WTC11 (cell line): ENCODE data around the gene PKP4. TPM values are rescaled to one million over a fixed set of nuclear protein-coding genes. Genes with fewer than 3 reads are reported as not detected.

Experiments
- ATAC-seq: fragments of 200-7000 bp; cut with Tn5 transposase; 2 replicates; pipeline ENCODE4 v1.10.0; 2021; ENCODE audit warnings: mild to moderate bottlenecking, moderate library complexity
- CTCF ChIA-PET: fragments of 300-600 bp; sonication (Branson Sonifier 250); formaldehyde crosslinking; loops from one replicate; lab custom pipeline; 2021; ENCODE audit warnings: antibody characterized with exemption; lab: Charles Lee
- POLR2A ChIA-PET: fragments of 350-600 bp; sonication (Branson Sonifier 250); formaldehyde crosslinking; loops from one replicate; lab custom pipeline; 2021; ENCODE audit warnings: antibody characterized with exemption; lab: Charles Lee
- DNase-seq: peaks from one replicate; pipeline ENCODE4 v3.0.0; 2021; ENCODE audit warnings: low spot score
- H3K27ac Mint-ChIP-seq: 2 replicates; pipeline ENCODE4 v1.8.0; 2021; ENCODE audit warnings: mixed read lengths
- H3K27me3 Mint-ChIP-seq: 2 replicates; pipeline ENCODE4 v1.8.0; 2021; ENCODE audit warnings: low read depth, mild to moderate bottlenecking, moderate library complexity, mixed read lengths
- H3K36me3 Mint-ChIP-seq: 2 replicates; pipeline ENCODE4 v1.8.0; 2021; ENCODE audit warnings: mixed read lengths
- H3K4me1 Mint-ChIP-seq: 2 replicates; pipeline ENCODE4 v1.8.0; 2022; ENCODE audit warnings: mixed read lengths
- H3K4me3 Mint-ChIP-seq: 2 replicates; pipeline ENCODE4 v1.8.0; 2021; ENCODE audit warnings: mild to moderate bottlenecking, moderate library complexity, mixed read lengths
- H3K9me3 Mint-ChIP-seq: 2 replicates; pipeline ENCODE4 v1.8.0; 2021; ENCODE audit warnings: mixed read lengths
- AFF4 ChIP-seq: sonication (generic); formaldehyde crosslinking; IDR thresholded peaks from 2 replicates; pipeline ENCODE4 v1.8.1; 2023; ENCODE audit warnings: mild to moderate bottlenecking, missing genetic modification reagents, borderline replicate concordance
- ATF3 ChIP-seq: sonication (generic); formaldehyde crosslinking; conservative IDR thresholded peaks from 2 replicates; pipeline ENCODE4 v1.8.1; 2022; ENCODE audit warnings: mild to moderate bottlenecking, missing genetic modification reagents
- CBFB ChIP-seq: sonication (generic); formaldehyde crosslinking; IDR thresholded peaks from 2 replicates; pipeline ENCODE4 v1.8.1; 2022; ENCODE audit warnings: mild to moderate bottlenecking, low read depth, missing genetic modification reagents
- CREM ChIP-seq: sonication (generic); formaldehyde crosslinking; IDR thresholded peaks from 2 replicates; pipeline ENCODE4 v1.8.1; 2022; ENCODE audit warnings: mild to moderate bottlenecking, missing genetic modification reagents, moderate library complexity
- EMX1 ChIP-seq: fragments of 250-450 bp; sonication (Bioruptor Pico); IDR thresholded peaks from 2 replicates; pipeline ENCODE4 v1.8.0; 2021; ENCODE audit warnings: mild to moderate bottlenecking
- HMGA2 ChIP-seq: fragments of 250-450 bp; sonication (Bioruptor Pico); IDR thresholded peaks from 2 replicates; pipeline ENCODE4 v1.4.0; 2021; ENCODE audit warnings: mild to moderate bottlenecking, moderate library complexity
- IRF1 ChIP-seq: sonication (generic); formaldehyde crosslinking; IDR thresholded peaks from 2 replicates; pipeline ENCODE4 v1.8.0; 2023; ENCODE audit warnings: missing genetic modification reagents
- IRF2 ChIP-seq: sonication (generic); formaldehyde crosslinking; IDR thresholded peaks from 2 replicates; pipeline ENCODE4 v1.8.0; 2022; ENCODE audit warnings: low read depth, missing genetic modification reagents, borderline replicate concordance
- NFE2L1 ChIP-seq: sonication (generic); formaldehyde crosslinking; IDR thresholded peaks from 2 replicates; pipeline ENCODE4 v1.8.1; 2023; ENCODE audit warnings: missing genetic modification reagents
- PRRX2 ChIP-seq: fragments of 250-450 bp; sonication (Bioruptor Pico); IDR thresholded peaks from 2 replicates; pipeline ENCODE4 v1.8.0; 2021; ENCODE audit warnings: mild to moderate bottlenecking
- TEAD1 ChIP-seq: sonication (generic); formaldehyde crosslinking; IDR thresholded peaks from 2 replicates; pipeline ENCODE4 v1.8.0; 2022; ENCODE audit warnings: mild to moderate bottlenecking, missing genetic modification reagents
- TP53 ChIP-seq: sonication (generic); formaldehyde crosslinking; IDR thresholded peaks from 2 replicates; pipeline ENCODE4 v1.8.1; 2023; ENCODE audit warnings: mild to moderate bottlenecking, missing genetic modification reagents
- ZBTB21 ChIP-seq: sonication (generic); formaldehyde crosslinking; IDR thresholded peaks from 2 replicates; pipeline ENCODE4 v1.8.1; 2023; ENCODE audit warnings: mild to moderate bottlenecking, missing genetic modification reagents, borderline replicate concordance
- ZNF317 ChIP-seq: sonication (generic); formaldehyde crosslinking; IDR thresholded peaks from 2 replicates; pipeline ENCODE4 v1.8.1; 2023; ENCODE audit warnings: low read depth, mild to moderate bottlenecking, moderate library complexity, missing genetic modification reagents, borderline replicate concordance
- total RNA-seq: library from RNA; stranded (reverse); gene quantifications from 3 replicates; pipeline ENCODE4 v1.2.3, GENCODE V29; 2021
- TF ChIP-seq, protein P1 (sequence below): sonication (generic); formaldehyde crosslinking; IDR thresholded peaks from 2 replicates; pipeline ENCODE4 v1.8.1; 2022; ENCODE audit warnings: mild to moderate bottlenecking, missing genetic modification reagents, moderate library complexity, borderline replicate concordance
- TF ChIP-seq, protein P2 (sequence below): sonication (generic); formaldehyde crosslinking; IDR thresholded peaks from 2 replicates; pipeline ENCODE4 v1.8.1; 2022; ENCODE audit warnings: mild to moderate bottlenecking, moderate library complexity, missing genetic modification reagents
- TF ChIP-seq, protein P3 (sequence below): sonication (generic); formaldehyde crosslinking; IDR thresholded peaks from 2 replicates; pipeline ENCODE4 v1.8.1; 2022; ENCODE audit warnings: missing genetic modification reagents, borderline replicate concordance
- TF ChIP-seq, protein P4 (sequence below): fragments of 250-450 bp; sonication (Bioruptor Pico); IDR thresholded peaks from 2 replicates; pipeline ENCODE4 v2.1.2; 2022; ENCODE audit warnings: mild to moderate bottlenecking, moderate library complexity
- TF ChIP-seq, protein P5 (sequence below): fragments of 250-450 bp; sonication (Bioruptor Pico); IDR thresholded peaks from 2 replicates; pipeline ENCODE4 v1.9.0; 2021; ENCODE audit warnings: mild to moderate bottlenecking, borderline replicate concordance

Gene PKP4
- total RNA-seq, 1 experiment from 2014 or later = 78.9 TPM

- TF ChIP-seq AFF4 (CRISPR knock-in tag) (no peak), ZBTB21 (CRISPR knock-in tag) (no peak), NFE2L1 (CRISPR knock-in tag) (no peak), ATF3 (no peak), CREM (CRISPR knock-in tag) (no peak), HMGA2 (CRISPR knock-in tag) (no peak), IRF2 (CRISPR knock-in tag) (no peak), TP53 (CRISPR knock-in tag) (no peak), EMX1 (no peak)
- TF ChIP-seq, protein P1, sequence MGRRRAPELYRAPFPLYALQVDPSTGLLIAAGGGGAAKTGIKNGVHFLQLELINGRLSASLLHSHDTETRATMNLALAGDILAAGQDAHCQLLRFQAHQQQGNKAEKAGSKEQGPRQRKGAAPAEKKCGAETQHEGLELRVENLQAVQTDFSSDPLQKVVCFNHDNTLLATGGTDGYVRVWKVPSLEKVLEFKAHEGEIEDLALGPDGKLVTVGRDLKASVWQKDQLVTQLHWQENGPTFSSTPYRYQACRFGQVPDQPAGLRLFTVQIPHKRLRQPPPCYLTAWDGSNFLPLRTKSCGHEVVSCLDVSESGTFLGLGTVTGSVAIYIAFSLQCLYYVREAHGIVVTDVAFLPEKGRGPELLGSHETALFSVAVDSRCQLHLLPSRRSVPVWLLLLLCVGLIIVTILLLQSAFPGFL (CRISPR knock-in tag) = no peak
- TF ChIP-seq, protein P2, sequence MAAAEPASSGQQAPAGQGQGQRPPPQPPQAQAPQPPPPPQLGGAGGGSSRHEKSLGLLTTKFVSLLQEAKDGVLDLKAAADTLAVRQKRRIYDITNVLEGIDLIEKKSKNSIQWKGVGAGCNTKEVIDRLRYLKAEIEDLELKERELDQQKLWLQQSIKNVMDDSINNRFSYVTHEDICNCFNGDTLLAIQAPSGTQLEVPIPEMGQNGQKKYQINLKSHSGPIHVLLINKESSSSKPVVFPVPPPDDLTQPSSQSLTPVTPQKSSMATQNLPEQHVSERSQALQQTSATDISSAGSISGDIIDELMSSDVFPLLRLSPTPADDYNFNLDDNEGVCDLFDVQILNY = no peak
- TF ChIP-seq, protein P3, sequence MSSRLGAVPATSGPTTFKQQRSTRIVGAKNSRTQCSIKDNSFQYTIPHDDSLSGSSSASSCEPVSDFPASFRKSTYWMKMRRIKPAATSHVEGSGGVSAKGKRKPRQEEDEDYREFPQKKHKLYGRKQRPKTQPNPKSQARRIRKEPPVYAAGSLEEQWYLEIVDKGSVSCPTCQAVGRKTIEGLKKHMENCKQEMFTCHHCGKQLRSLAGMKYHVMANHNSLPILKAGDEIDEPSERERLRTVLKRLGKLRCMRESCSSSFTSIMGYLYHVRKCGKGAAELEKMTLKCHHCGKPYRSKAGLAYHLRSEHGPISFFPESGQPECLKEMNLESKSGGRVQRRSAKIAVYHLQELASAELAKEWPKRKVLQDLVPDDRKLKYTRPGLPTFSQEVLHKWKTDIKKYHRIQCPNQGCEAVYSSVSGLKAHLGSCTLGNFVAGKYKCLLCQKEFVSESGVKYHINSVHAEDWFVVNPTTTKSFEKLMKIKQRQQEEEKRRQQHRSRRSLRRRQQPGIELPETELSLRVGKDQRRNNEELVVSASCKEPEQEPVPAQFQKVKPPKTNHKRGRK (CRISPR knock-in tag) = no peak
- TF ChIP-seq, protein P4, sequence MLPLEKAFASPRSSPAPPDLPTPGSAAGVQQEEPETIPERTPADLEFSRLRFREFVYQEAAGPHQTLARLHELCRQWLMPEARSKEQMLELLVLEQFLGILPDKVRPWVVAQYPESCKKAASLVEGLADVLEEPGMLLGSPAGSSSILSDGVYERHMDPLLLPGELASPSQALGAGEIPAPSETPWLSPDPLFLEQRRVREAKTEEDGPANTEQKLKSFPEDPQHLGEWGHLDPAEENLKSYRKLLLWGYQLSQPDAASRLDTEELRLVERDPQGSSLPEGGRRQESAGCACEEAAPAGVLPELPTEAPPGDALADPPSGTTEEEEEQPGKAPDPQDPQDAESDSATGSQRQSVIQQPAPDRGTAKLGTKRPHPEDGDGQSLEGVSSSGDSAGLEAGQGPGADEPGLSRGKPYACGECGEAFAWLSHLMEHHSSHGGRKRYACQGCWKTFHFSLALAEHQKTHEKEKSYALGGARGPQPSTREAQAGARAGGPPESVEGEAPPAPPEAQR (CRISPR knock-in tag) = no peak
Observed at GRCh38 chr2:158688721-158689120, 232.0 kb downstream of the PKP4 start (continued).

DNA sequence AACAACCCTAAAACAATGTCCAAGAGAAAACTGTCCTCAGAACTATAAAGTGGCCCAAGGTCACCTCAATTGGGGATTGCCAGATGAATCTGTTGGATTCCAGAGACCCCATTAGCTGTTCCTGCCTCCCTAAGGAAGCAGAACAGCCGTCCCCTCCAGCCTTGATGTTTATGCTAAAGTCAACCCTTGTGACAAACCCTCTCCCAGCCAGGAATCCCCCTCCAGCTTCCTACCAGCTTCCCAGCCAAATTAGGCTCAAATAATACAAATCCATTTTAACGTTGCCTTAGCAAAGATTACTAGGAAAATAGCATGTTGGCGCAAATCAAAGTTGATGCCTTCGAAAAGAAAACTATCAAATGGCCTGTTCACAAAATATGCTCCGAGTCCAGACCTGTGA, 232.6 kb downstream of the PKP4 start:
- Mint-ChIP-seq H3K27ac (no peak overlapping the region), H3K27me3 (no peaks in the 10 kb centered on the region; the same call in 1 of the 2 replicates), H3K4me1 (peaks cover 11% of the 10 kb centered on the region), H3K4me3 (no peak overlapping the region), H3K36me3 (no peaks in the 10 kb centered on the region), H3K9me3 (peaks cover 5% of the 10 kb centered on the region)
- ATAC-seq (no peak), DNase-seq (no peak)
- POLR2A ChIA-PET = no interaction called here
- CTCF ChIA-PET = interaction anchor here (1.2 to 3.7 kb wide), 4 partner anchors 35 to 665 kb away, joined by 3 to 16 read pairs (median 10); no protein-coding TSS in a partner anchor
- TF ChIP-seq, protein P4 (CRISPR knock-in tag) = no peak
- TF ChIP-seq PRRX2 (CRISPR knock-in tag) (no peak), IRF1 (CRISPR knock-in tag) (no peak), ZNF317 (CRISPR knock-in tag) (no peak), CBFB (CRISPR knock-in tag) (no peak), TEAD1 (CRISPR knock-in tag) (no peak)
- TF ChIP-seq, protein P5, sequence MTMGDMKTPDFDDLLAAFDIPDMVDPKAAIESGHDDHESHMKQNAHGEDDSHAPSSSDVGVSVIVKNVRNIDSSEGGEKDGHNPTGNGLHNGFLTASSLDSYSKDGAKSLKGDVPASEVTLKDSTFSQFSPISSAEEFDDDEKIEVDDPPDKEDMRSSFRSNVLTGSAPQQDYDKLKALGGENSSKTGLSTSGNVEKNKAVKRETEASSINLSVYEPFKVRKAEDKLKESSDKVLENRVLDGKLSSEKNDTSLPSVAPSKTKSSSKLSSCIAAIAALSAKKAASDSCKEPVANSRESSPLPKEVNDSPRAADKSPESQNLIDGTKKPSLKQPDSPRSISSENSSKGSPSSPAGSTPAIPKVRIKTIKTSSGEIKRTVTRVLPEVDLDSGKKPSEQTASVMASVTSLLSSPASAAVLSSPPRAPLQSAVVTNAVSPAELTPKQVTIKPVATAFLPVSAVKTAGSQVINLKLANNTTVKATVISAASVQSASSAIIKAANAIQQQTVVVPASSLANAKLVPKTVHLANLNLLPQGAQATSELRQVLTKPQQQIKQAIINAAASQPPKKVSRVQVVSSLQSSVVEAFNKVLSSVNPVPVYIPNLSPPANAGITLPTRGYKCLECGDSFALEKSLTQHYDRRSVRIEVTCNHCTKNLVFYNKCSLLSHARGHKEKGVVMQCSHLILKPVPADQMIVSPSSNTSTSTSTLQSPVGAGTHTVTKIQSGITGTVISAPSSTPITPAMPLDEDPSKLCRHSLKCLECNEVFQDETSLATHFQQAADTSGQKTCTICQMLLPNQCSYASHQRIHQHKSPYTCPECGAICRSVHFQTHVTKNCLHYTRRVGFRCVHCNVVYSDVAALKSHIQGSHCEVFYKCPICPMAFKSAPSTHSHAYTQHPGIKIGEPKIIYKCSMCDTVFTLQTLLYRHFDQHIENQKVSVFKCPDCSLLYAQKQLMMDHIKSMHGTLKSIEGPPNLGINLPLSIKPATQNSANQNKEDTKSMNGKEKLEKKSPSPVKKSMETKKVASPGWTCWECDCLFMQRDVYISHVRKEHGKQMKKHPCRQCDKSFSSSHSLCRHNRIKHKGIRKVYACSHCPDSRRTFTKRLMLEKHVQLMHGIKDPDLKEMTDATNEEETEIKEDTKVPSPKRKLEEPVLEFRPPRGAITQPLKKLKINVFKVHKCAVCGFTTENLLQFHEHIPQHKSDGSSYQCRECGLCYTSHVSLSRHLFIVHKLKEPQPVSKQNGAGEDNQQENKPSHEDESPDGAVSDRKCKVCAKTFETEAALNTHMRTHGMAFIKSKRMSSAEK = no peak
